Osteoblast (primary cell): Measurements from ENCODE around the gene PALM. TPM values are rescaled to one million over a fixed set of nuclear protein-coding genes. Genes with fewer than 3 reads are reported as not detected.
"Not testable (repeated sequence)": the region's sequence is repeated elsewhere in the genome, so short reads cannot be mapped to it uniquely, and the experiment has no call there.

ENCODE experiments used
- DNase-seq: peaks from one replicate; pipeline ENCODE4 v3.0.0; 2011; ENCODE audit warnings: low spot score, mixed read lengths; ENCODE audit not compliant: insufficient read length; ENCODE audit errors: missing footprints
- H2AFZ ChIP-seq: 2 replicates; pipeline ENCODE4 v1.6.0; 2011; ENCODE audit warnings: mild to moderate bottlenecking, low read length
- H3K27ac ChIP-seq: 2 replicates; pipeline ENCODE4 v1.5.1; 2011; ENCODE audit warnings: mild to moderate bottlenecking, low read depth, low read length, moderate library complexity
- H3K27me3 ChIP-seq: 2 replicates; pipeline ENCODE4 v1.6.0; 2012; ENCODE audit warnings: mild to moderate bottlenecking, control low read depth, inconsistent platforms, low read length, moderate library complexity; ENCODE audit not compliant: insufficient read depth
- H3K36me3 ChIP-seq: 2 replicates; pipeline ENCODE4 v1.5.1; 2011; ENCODE audit warnings: mild to moderate bottlenecking, low read length, control low read depth, moderate library complexity; ENCODE audit not compliant: insufficient read depth
- H3K4me1 ChIP-seq: 2 replicates; pipeline ENCODE4 v1.5.1; 2011; ENCODE audit warnings: mild to moderate bottlenecking, low read length, control low read depth, moderate library complexity; ENCODE audit not compliant: insufficient read depth
- H3K4me2 ChIP-seq: 2 replicates; pipeline ENCODE4 v1.6.0; 2011; ENCODE audit warnings: mild to moderate bottlenecking, low read length; ENCODE audit not compliant: insufficient read depth
- H3K4me3 ChIP-seq: fragments of 200-600 bp; sonication (generic); 3 replicates; pipeline ENCODE4 v1.5.1; 2012; ENCODE audit warnings: mild to moderate bottlenecking, low read length, inconsistent platforms; ENCODE audit not compliant: insufficient read depth
- H3K79me2 ChIP-seq: 2 replicates; pipeline ENCODE4 v1.6.0; 2012; ENCODE audit warnings: mild to moderate bottlenecking, low read length, control low read depth, inconsistent platforms; ENCODE audit not compliant: insufficient read depth
- H3K9me3 ChIP-seq: 2 replicates; pipeline ENCODE4 v1.5.1; 2011; ENCODE audit warnings: low read depth, low read length, control low read depth
- H4K20me1 ChIP-seq: 2 replicates; pipeline ENCODE4 v1.6.0; 2012; ENCODE audit warnings: mild to moderate bottlenecking, low read length, control low read depth; ENCODE audit not compliant: insufficient read depth
- total RNA-seq: library from RNA; depleted of rRNA; stranded (reverse); fragments of >200 nt; gene quantifications from 2 replicates; pipeline ENCODE4 v1.2.3, GENCODE V29; 2012
- TF ChIP-seq, protein P1 (sequence below): IDR thresholded peaks from 2 replicates; pipeline ENCODE4 v1.5.1; 2011; ENCODE audit warnings: mild to moderate bottlenecking, low read depth, low read length, moderate library complexity; ENCODE audit errors: extremely low read depth

The PALM gene
- total RNA-seq, 1 donor, result 10.5 TPM

DNA sequence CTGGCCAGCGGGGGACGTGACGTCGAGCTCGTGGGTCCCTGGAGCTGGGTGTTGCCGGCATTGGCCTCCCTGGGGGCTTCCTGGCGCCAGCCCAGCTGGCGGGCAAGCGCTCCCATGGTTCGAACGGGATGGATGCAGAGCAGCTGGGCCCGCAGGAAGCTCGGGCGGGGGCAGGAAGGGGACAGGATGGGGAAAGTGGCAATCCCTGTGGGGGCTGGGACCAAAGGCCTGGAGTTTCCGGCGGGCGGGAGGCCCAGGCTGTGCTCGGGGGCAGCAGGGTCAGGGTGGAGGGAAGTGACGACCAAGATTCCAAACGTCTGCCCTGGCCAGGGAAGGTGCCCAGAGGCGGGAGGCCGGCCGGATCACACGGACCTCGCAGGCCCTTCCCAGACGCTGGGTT lies 19.3 kb downstream of the PALM start:
- Histone ChIP-seq H3K4me1 (no peaks in the 10 kb centered on the region), H3K4me2 (no peak overlapping the region), H3K9me3 (no peaks in the 10 kb centered on the region), H4K20me1 (no peaks in the 10 kb centered on the region), H3K4me3 (no peak overlapping the region), H2AFZ (no peak overlapping the region), H3K79me2 (no peaks in the 10 kb centered on the region), H3K27ac (no peak overlapping the region), H3K36me3 (no peaks in the 10 kb centered on the region), H3K27me3 (no peaks in the 10 kb centered on the region)
- TF ChIP-seq, protein P1, sequence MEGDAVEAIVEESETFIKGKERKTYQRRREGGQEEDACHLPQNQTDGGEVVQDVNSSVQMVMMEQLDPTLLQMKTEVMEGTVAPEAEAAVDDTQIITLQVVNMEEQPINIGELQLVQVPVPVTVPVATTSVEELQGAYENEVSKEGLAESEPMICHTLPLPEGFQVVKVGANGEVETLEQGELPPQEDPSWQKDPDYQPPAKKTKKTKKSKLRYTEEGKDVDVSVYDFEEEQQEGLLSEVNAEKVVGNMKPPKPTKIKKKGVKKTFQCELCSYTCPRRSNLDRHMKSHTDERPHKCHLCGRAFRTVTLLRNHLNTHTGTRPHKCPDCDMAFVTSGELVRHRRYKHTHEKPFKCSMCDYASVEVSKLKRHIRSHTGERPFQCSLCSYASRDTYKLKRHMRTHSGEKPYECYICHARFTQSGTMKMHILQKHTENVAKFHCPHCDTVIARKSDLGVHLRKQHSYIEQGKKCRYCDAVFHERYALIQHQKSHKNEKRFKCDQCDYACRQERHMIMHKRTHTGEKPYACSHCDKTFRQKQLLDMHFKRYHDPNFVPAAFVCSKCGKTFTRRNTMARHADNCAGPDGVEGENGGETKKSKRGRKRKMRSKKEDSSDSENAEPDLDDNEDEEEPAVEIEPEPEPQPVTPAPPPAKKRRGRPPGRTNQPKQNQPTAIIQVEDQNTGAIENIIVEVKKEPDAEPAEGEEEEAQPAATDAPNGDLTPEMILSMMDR, result no peak
- no peak for DNase-seq

DNA sequence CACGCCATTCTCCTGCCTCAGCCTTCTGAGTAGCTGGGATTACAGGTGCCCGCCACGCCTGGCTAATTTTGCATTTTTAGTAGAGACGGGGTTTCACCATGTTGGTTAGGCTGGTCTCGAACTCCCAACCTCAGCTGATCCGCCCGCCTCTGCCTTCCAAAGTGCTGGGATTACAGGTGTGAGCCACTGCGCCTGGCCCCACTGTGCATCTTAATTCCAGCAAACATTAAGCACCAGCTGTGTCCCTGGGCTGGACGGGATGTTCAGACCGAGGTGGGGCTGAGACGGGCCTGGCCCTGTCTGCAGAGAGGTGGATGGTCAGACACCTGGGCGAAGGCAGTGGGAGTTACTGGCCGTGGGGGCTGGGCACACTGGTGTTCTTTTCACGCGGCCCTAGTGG lies 20.8 kb downstream of the PALM start:
- not testable (repeated sequence) for H2AFZ ChIP-seq, H3K9me3 ChIP-seq, H3K4me1 ChIP-seq, H3K36me3 ChIP-seq, H3K27me3 ChIP-seq, H3K4me2 ChIP-seq, H4K20me1 ChIP-seq, DNase-seq, H3K4me3 ChIP-seq, H3K27ac ChIP-seq, H3K79me2 ChIP-seq

DNA sequence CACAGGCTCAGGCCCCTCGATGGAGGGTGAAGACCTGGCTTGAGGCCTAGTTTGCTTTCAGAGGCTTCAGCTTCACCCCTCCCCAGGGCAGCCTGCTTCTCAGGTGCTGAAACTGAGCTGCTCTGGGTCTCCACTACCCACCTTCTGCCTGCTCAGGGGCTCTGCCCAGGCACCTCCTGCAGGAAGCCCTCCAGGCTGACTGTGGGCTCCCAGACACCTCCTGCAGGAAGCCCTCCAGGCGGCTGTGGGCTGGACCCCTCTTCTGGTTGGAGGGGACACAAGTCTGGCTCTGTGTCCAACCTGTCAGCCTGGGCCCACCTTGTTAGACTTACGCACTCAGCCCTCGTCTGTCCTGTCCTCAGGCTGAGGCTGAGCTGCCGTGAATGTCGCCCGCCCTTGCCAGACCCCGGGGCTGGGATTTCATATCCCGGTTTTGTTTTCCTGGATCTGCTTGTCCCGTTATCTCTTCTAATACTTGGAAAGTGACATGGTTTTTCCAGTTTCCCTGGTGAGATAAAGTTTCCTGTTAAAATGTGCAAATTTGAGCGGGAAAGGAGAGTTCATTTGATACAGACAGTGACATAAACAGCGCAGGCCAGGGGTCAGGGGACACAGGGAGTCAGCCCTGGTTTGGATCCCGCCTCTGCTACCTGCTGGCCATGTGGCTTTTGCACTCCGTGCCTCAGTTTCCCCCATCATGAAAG lies 21.4 kb downstream of the PALM start:
- Histone ChIP-seq H3K27me3 (no peaks in the 10 kb centered on the region), H2AFZ (no peak overlapping the region), H4K20me1 (no peaks in the 10 kb centered on the region), H3K4me2 (no peak overlapping the region), H3K9me3 (no peaks in the 10 kb centered on the region), H3K4me3 (no peak overlapping the region), H3K27ac (no peak overlapping the region), H3K4me1 (no peaks in the 10 kb centered on the region), H3K79me2 (no peaks in the 10 kb centered on the region), H3K36me3 (no peaks in the 10 kb centered on the region)
- TF ChIP-seq, protein P1, result no peak
- no peak for DNase-seq

DNA sequence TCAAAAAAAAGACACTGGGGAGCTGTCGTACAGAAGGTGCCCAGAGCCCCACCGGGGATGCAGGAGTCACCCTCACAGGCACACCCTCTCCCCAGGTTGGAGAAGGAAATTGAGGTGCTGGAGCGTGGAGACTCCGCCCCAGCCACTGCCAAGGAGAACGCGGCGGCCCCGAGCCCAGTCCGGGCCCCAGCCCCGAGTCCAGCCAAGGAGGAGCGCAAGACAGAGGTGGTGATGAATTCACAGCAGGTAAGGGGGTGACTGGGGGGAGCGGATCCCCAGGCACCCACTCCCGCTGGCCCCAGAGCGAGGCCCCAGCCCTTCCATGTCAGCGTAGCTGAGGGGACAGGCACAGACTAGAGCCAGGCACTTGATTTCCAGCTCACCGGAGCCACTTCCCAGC lies 22.3 kb downstream of the PALM start:
- H3K4me1 ChIP-seq, result no peaks in the 10 kb centered on the region
- no peak for DNase-seq
- no peaks in the 10 kb centered on the region for H3K27me3 ChIP-seq
- no peak overlapping the region for H2AFZ ChIP-seq
- H3K4me2 ChIP-seq, result no peak overlapping the region
- H3K9me3 ChIP-seq, result no peaks in the 10 kb centered on the region
- H3K4me3 ChIP-seq, result no peak overlapping the region
- TF ChIP-seq, protein P1, result no peak
- H3K36me3 ChIP-seq, result no peaks in the 10 kb centered on the region
- no peak overlapping the region for H3K27ac ChIP-seq
- no peaks in the 10 kb centered on the region for H4K20me1 ChIP-seq
- no peaks in the 10 kb centered on the region for H3K79me2 ChIP-seq
